Gastrocnemius medialis (tissue), 4 donors: ENCODE measurements around the gene PLPP4. TPM values are rescaled to one million over a fixed set of nuclear protein-coding genes. Genes with fewer than 3 reads are reported as not detected.

Experiments
- ATAC-seq, 2 donors: fragments of 150-250 bp; one replicate each; pipeline ENCODE4 v1.9.1; 2016
- DNase-seq, 2 donors: peaks; one replicate each; pipeline ENCODE4 v3.0.0-alpha.2; 2019
- H3K27ac ChIP-seq, 4 donors: fragments of 200-600 bp; sonication (generic); 1 replicate in 1 of 4; 2 replicates in 3 of 4; pipeline ENCODE4 v1.5.1; 2016 to 2018; ENCODE audit warnings: mild to moderate bottlenecking in 2 of 4, moderate library complexity in 1 of 4
- H3K27me3 ChIP-seq, 3 donors: fragments of 200-600 bp; sonication (generic) in 2 of 3; 1 replicate in 1 of 3; 2 replicates in 2 of 3; pipeline versions ENCODE4 v1.5.1 to v1.6.0; 2016 to 2019; ENCODE audit warnings: mild to moderate bottlenecking in 1 of 3, moderate library complexity in 1 of 3
- H3K36me3 ChIP-seq, 2 donors: fragments of 200-600 bp; sonication (generic) in 1 of 2; one replicate each; pipeline ENCODE4 v1.5.1; 2017 to 2018
- H3K4me1 ChIP-seq, 2 donors: fragments of 200-600 bp; sonication (generic) in 1 of 2; one replicate each; pipeline ENCODE4 v1.5.1; 2016 to 2017; ENCODE audit warnings: mild to moderate bottlenecking in 2 of 2
- H3K4me3 ChIP-seq, 4 donors: fragments of 200-600 bp; sonication (generic) in 3 of 4; 1 replicate in 1 of 4; 2 replicates in 3 of 4; pipeline ENCODE4 v1.5.1; 2016 to 2019; ENCODE audit warnings: mild to moderate bottlenecking in 2 of 4
- H3K9me3 ChIP-seq, 3 donors: fragments of 200-600 bp; sonication (generic) in 2 of 3; 1 replicate in 1 of 3; 2 replicates in 2 of 3; pipeline ENCODE4 v1.5.1; 2016 to 2019
- POLR2A ChIP-seq, 2 donors: fragments of 450-650 bp; IDR thresholded peaks; one replicate each; pipeline ENCODE4 v1.6.1; 2017; ENCODE audit warnings: antibody characterized with exemption in 2 of 2, mild to moderate bottlenecking in 2 of 2, moderate library complexity in 2 of 2
- in situ Hi-C, 4 donors: fragments of 200-750 bp; cut with MboI; loops; one replicate each; pipeline versions ENCODE4 v1.15.0 to v1.8.0; 2017; ENCODE audit warnings: low sequenced_read_pairs in 4 of 4
- intact Hi-C: fragments of 100-400 bp; cut with DNase I; formaldehyde crosslinking; loops from one replicate; pipeline ENCODE4 v1.15.1; 2023; ENCODE audit warnings: low total_unique reads
- total RNA-seq, 4 donors: library from RNA; depleted of rRNA; stranded (reverse); fragments of >200 nt; gene quantifications; one replicate each; pipeline versions ENCODE4 v1.1.0 to v1.2.3, GENCODE V29; 2016
- TF ChIP-seq, protein P1 (sequence below), 5 experiments: fragments of 450-650 bp in 3 of 5; fragments of 200-600 bp in 2 of 5; sonication (generic) in 2 of 5; IDR thresholded peaks in 4 of 5; conservative IDR thresholded peaks in 1 of 5; 1 replicate in 4 of 5; 2 replicates in 1 of 5; pipeline ENCODE4 v1.5.1; 2016 to 2019; ENCODE audit warnings: antibody characterized with exemption in 5 of 5, mild to moderate bottlenecking in 3 of 5, moderate library complexity in 3 of 5

Gene PLPP4
- total RNA-seq, 4 donors from 2014 or later, result not detected

DNA sequence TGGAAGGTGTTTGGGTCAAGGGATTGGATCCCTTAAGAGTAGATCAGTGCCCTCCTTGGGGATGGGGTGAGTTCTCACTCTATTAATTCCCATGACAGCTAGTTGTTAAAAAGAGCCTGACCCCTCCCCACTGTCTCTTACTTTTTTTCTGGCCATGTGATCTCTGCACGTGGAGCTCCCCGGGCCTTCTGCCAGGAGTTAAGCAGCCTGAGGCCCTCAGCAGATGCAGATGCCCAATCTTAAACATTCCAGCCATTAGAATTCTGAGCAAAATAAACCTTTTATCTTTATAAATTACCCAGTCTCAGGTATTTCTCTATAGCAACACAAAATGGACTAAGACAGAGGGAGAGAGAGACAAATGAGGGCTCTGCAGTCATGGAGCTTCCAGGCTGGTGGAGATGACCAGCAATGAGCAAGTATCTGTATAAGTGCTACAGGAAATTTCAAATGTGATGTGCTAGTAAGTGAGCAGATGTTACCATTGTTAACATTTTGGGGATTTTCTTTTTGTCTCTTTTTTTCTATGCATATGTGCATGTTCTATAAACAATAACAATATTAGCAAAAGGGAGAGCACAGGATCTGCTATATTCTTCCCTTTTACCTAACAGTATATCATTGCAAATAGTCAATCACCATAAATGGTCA lies 26.7 kb downstream of the PLPP4 start:
- no peaks in the 10 kb centered on the region for H3K4me1 ChIP-seq
- in situ Hi-C loops, result no loop called here
- no peaks in the 10 kb centered on the region for H3K36me3 ChIP-seq
- intact Hi-C loops, result no loop called here
- H3K27me3 ChIP-seq, result no peaks in the 10 kb centered on the region
- ATAC-seq, result no peak
- no peaks in the 10 kb centered on the region for H3K9me3 ChIP-seq
- DNase-seq, result no peak
- TF ChIP-seq POLR2A (IDR thresholded peaks at IDR 0.05), result no peak
- TF ChIP-seq, protein P1, sequence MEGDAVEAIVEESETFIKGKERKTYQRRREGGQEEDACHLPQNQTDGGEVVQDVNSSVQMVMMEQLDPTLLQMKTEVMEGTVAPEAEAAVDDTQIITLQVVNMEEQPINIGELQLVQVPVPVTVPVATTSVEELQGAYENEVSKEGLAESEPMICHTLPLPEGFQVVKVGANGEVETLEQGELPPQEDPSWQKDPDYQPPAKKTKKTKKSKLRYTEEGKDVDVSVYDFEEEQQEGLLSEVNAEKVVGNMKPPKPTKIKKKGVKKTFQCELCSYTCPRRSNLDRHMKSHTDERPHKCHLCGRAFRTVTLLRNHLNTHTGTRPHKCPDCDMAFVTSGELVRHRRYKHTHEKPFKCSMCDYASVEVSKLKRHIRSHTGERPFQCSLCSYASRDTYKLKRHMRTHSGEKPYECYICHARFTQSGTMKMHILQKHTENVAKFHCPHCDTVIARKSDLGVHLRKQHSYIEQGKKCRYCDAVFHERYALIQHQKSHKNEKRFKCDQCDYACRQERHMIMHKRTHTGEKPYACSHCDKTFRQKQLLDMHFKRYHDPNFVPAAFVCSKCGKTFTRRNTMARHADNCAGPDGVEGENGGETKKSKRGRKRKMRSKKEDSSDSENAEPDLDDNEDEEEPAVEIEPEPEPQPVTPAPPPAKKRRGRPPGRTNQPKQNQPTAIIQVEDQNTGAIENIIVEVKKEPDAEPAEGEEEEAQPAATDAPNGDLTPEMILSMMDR (IDR thresholded peaks at IDR 0.05 in 4 of 5, conservative IDR thresholded peaks at IDR 0.05 in 1 of 5), result no peak
- no peak overlapping the region for H3K4me3 ChIP-seq
- H3K27ac ChIP-seq, result no peak overlapping the region

DNA sequence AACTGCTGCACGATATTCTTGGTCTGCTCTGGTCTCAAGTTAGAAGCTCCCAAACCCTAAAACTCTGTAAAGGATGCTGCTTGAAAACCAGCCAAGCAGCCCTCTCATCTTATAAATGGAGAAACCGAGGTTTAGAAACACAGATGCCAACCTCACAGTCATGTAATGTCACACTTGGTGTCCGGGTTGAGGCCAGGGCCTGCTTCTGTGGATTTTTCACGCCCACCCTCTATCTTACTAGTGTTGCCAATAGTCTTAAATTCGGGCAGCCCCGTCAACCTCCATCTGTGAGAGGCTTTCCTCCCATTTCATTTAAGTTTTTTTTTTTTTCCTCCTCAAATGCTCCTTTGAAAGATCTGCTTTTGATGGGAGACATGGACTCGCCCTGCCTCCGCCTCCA lies 28.9 kb downstream of the PLPP4 start:
- no peak for ATAC-seq

DNA sequence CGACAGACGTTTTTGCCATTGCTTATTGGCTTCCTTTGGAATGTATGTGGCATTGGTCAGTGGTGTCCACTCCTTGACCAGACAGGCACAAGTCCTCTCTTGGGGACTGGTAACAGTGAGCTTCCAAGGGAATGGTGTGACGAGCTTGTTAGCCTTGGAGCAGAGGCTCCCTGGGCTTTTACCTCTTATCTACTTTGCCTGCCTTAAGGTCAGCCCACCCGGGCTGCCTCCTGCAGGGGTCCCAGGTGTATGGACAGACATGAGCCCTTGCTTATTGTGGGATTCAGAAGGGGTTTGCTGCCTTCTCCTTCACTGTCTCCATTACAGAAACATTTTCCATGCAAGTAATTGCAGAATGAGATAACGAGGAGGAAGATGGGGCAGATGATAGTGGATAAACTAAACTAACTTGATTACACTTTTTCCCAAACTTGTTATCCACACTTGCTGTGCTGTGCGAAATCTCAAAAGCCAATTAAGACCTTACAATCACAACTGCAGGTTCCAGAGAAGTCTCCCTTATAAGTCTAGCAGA lies 29.7 kb downstream of the PLPP4 start:
- Histone ChIP-seq H3K4me1 (no peaks in the 10 kb centered on the region), H3K4me3 (no peak overlapping the region), H3K27me3 (no peaks in the 10 kb centered on the region), H3K27ac (no peak overlapping the region), H3K9me3 (no peaks in the 10 kb centered on the region), H3K36me3 (no peaks in the 10 kb centered on the region)
- intact Hi-C loops (no loop called here), in situ Hi-C loops (no loop called here)
- no peak for TF ChIP-seq POLR2A (IDR thresholded peaks at IDR 0.05)
- TF ChIP-seq, protein P1 (IDR thresholded peaks at IDR 0.05 in 4 of 5, conservative IDR thresholded peaks at IDR 0.05 in 1 of 5), result no peak
- no peak for ATAC-seq
- DNase-seq, result no peak

More for the DNA sequence above, 28.9 kb downstream of the PLPP4 start:
- Histone ChIP-seq H3K36me3 (no peaks in the 10 kb centered on the region), H3K27me3 (no peaks in the 10 kb centered on the region), H3K9me3 (no peaks in the 10 kb centered on the region), H3K27ac (no peak overlapping the region), H3K4me1 (no peaks in the 10 kb centered on the region), H3K4me3 (no peak overlapping the region)
- intact Hi-C loops (no loop called here), in situ Hi-C loops (no loop called here)
- no peak for DNase-seq
- TF ChIP-seq POLR2A (IDR thresholded peaks at IDR 0.05), result no peak
- TF ChIP-seq, protein P1 (IDR thresholded peaks at IDR 0.05 in 4 of 5, conservative IDR thresholded peaks at IDR 0.05 in 1 of 5), result no peak

DNA sequence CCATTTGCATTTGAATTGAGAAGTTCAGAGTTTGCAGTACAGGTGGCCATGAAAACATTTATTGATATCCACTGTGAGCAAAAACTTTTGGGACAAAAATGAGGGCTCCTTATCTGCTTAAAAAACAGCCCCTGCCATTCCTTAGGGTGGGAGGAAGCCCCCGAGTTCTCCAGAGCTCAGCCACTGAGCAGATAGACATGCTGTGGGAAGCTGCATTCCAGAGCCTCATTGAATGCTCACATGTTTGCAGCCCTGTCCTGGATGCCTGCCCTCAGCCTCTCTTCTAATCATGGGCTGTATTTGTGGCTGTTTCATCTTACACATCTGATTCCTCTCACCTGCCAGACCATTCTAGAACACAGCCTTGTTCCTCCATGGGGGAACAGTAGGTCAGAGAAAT lies 33.3 kb downstream of the PLPP4 start:
- no peak for TF ChIP-seq POLR2A (IDR thresholded peaks at IDR 0.05)
- TF ChIP-seq, protein P1 (IDR thresholded peaks at IDR 0.05 in 4 of 5, conservative IDR thresholded peaks at IDR 0.05 in 1 of 5), result no peak
- H3K4me3 ChIP-seq, result no peak overlapping the region
- no peak overlapping the region for H3K27ac ChIP-seq
- no peaks in the 10 kb centered on the region for H3K4me1 ChIP-seq
- ATAC-seq, result no peak
- no peak for DNase-seq
- intact Hi-C loops (no loop called here), in situ Hi-C loops (no loop called here)
- no peaks in the 10 kb centered on the region for H3K36me3 ChIP-seq
- H3K27me3 ChIP-seq, result no peaks in the 10 kb centered on the region
- no peaks in the 10 kb centered on the region for H3K9me3 ChIP-seq
